PC-3 (cell line): ENCODE data around the gene INAFM2. TPM values are rescaled to one million over a fixed set of nuclear protein-coding genes. Genes with fewer than 3 reads are reported as not detected.

Experiments
- ATAC-seq: fragments of 200-7000 bp; cut with Tn5 transposase; 2 replicates; pipeline ENCODE4 v1.9.1; 2020; ENCODE audit warnings: mild to moderate bottlenecking, moderate library complexity
- BruUV-seq: library from RNA; stranded (reverse); fragments of 400-500 nt; replicated peaks from 2 replicates; lab custom pipeline; 2021; lab: Mats Ljungman, UMichigan
- CTCF ChIA-PET: fragments of 300-600 bp; sonication (Branson Sonifier 250); formaldehyde crosslinking; loops from one replicate; lab custom pipeline; 2022; ENCODE audit warnings: antibody characterized with exemption; lab: Charles Lee
- POLR2A ChIA-PET: fragments of 300-600 bp; sonication (Branson Sonifier 250); formaldehyde crosslinking; loops from one replicate; lab custom pipeline; 2022; ENCODE audit warnings: antibody characterized with exemption; ENCODE audit not compliant: unreplicated experiment; lab: Charles Lee
- DNase-seq: peaks from one replicate; pipeline ENCODE4 v3.0.0-alpha.2; 2015
- H2AFZ ChIP-seq: fragments of 300-600 bp; sonication (generic); 2 replicates; pipeline ENCODE4 v1.6.0; 2016; ENCODE audit warnings: antibody characterized with exemption, low read length
- H3F3A ChIP-seq: fragments of 300-600 bp; sonication (generic); one replicate; pipeline ENCODE4 v1.6.0; 2017; ENCODE audit warnings: antibody characterized with exemption, low read length, control low read depth, mild to moderate bottlenecking; ENCODE audit not compliant: unreplicated experiment
- H3K27ac ChIP-seq: fragments of 300-600 bp; sonication (generic); 2 replicates; pipeline ENCODE4 v1.5.1; 2016; ENCODE audit warnings: mild to moderate bottlenecking, low read length
- H3K27me3 ChIP-seq: fragments of 300-600 bp; sonication (generic); 2 replicates; pipeline ENCODE4 v1.6.1; 2016; ENCODE audit warnings: low read length, mixed read lengths
- H3K36me3 ChIP-seq: fragments of 300-600 bp; sonication (generic); 2 replicates; pipeline ENCODE4 v1.6.1; 2016; ENCODE audit warnings: low read depth, mixed run types, low read length, mixed read lengths
- H3K4me1 ChIP-seq: fragments of 300-600 bp; sonication (generic); 2 replicates; pipeline ENCODE4 v1.5.1; 2016; ENCODE audit warnings: low read length; ENCODE audit not compliant: insufficient read depth
- H3K4me2 ChIP-seq: fragments of 300-600 bp; sonication (generic); 2 replicates; pipeline ENCODE4 v1.6.0; 2016; ENCODE audit warnings: low read length
- H3K4me3 ChIP-seq: fragments of 300-600 bp; sonication (generic); 2 replicates; pipeline ENCODE4 v1.5.1; 2016; ENCODE audit warnings: mild to moderate bottlenecking, low read length, mixed read lengths
- H3K79me2 ChIP-seq: fragments of 300-600 bp; sonication (generic); 2 replicates; pipeline ENCODE4 v1.6.1; 2017; ENCODE audit warnings: low read length, mixed read lengths
- H3K9ac ChIP-seq: fragments of 300-600 bp; sonication (generic); 2 replicates; pipeline ENCODE4 v1.6.0; 2016; ENCODE audit warnings: mild to moderate bottlenecking, low read length
- H3K9me2 ChIP-seq: fragments of 300-600 bp; sonication (generic); replicated peaks from 2 replicates; pipeline ENCODE4 v1.6.1; 2016; ENCODE audit warnings: mixed run types, low read length, mixed read lengths
- H3K9me3 ChIP-seq: fragments of 300-600 bp; sonication (generic); 2 replicates; pipeline ENCODE4 v1.6.1; 2016; ENCODE audit warnings: low read length, mixed read lengths
- H4K20me1 ChIP-seq: fragments of 300-600 bp; sonication (generic); 2 replicates; pipeline ENCODE4 v1.6.1; 2016; ENCODE audit warnings: low read length, mixed read lengths
- EZH2 ChIP-seq: fragments of 300-600 bp; sonication (generic); IDR thresholded peaks from one replicate; pipeline ENCODE4 v1.6.1; 2017; ENCODE audit warnings: antibody characterized with exemption, mild to moderate bottlenecking, low read length; ENCODE audit not compliant: unreplicated experiment
- EZH2phosphoT487 ChIP-seq: fragments of 300-600 bp; sonication (generic); IDR thresholded peaks from 2 replicates; pipeline ENCODE4 v1.6.1; 2018; ENCODE audit warnings: mild to moderate bottlenecking, antibody characterized with exemption, low read length, borderline replicate concordance
- intact Hi-C: fragments of 100-400 bp; cut with micrococcal nuclease; formaldehyde crosslinking; loops from 2 replicates; pipeline ENCODE4 v1.9.0; 2023
- total RNA-seq: library from RNA; depleted of rRNA; stranded (reverse); fragments of >200 nt; gene quantifications from 2 replicates; pipeline ENCODE4 v1.2.3, GENCODE V29; 2014
- TF ChIP-seq, protein P1 (sequence below): fragments of 300-600 bp; sonication (generic); conservative IDR thresholded peaks from 2 replicates; pipeline ENCODE4 v1.5.1; 2017; ENCODE audit warnings: antibody characterized with exemption, low read depth, mild to moderate bottlenecking, low read length

The INAFM2 gene
- total RNA-seq, 1 experiment from 2014 or later: 22.1 TPM

DNA sequence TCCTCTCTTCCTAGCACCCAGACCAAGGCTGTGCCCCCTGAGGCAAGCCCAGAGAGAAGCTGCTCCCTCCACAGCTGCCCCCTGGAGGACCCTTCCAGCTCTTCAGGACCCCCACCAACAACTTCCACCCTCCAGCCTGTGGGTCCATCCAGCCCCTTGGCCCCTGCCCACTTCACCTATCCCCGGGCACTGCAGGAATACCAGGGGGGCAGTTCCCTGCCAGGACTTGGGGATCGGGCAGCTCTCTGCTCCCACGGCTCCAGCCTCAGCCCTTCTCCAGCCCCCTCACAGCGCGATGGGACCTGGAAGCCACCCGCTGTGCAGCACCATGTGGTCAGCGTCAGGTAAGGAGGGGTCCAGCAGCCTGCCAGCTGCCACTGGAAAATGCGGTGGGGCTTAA lies 40.1 kb downstream of the INAFM2 start:
- Histone ChIP-seq H3K4me1 (peaks cover 2% of the 10 kb centered on the region; the same call in 1 of the 2 replicates), H3K36me3 (no peaks in the 10 kb centered on the region), H3K4me3 (no peak overlapping the region), H4K20me1 (no peaks in the 10 kb centered on the region), H3K27ac (no peak overlapping the region), H2AFZ (no peak overlapping the region), H3K79me2 (no peaks in the 10 kb centered on the region), H3K9me3 (no peaks in the 10 kb centered on the region), H3K27me3 (no peaks in the 10 kb centered on the region), H3K4me2 (no peak overlapping the region), H3F3A (no peaks in the 10 kb centered on the region), H3K9ac (no peak overlapping the region), H3K9me2 (no peaks in the 10 kb centered on the region)
- no peak for DNase-seq
- TF ChIP-seq EZH2phosphoT487 (no peak), EZH2 (no peak)
- TF ChIP-seq, protein P1, sequence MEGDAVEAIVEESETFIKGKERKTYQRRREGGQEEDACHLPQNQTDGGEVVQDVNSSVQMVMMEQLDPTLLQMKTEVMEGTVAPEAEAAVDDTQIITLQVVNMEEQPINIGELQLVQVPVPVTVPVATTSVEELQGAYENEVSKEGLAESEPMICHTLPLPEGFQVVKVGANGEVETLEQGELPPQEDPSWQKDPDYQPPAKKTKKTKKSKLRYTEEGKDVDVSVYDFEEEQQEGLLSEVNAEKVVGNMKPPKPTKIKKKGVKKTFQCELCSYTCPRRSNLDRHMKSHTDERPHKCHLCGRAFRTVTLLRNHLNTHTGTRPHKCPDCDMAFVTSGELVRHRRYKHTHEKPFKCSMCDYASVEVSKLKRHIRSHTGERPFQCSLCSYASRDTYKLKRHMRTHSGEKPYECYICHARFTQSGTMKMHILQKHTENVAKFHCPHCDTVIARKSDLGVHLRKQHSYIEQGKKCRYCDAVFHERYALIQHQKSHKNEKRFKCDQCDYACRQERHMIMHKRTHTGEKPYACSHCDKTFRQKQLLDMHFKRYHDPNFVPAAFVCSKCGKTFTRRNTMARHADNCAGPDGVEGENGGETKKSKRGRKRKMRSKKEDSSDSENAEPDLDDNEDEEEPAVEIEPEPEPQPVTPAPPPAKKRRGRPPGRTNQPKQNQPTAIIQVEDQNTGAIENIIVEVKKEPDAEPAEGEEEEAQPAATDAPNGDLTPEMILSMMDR: no peak
- ChIA-PET POLR2A (no interaction called here), CTCF (no interaction called here)
- intact Hi-C loops: no loop called here
- no TSS peak for BruUV-seq
- ATAC-seq: no peak

DNA sequence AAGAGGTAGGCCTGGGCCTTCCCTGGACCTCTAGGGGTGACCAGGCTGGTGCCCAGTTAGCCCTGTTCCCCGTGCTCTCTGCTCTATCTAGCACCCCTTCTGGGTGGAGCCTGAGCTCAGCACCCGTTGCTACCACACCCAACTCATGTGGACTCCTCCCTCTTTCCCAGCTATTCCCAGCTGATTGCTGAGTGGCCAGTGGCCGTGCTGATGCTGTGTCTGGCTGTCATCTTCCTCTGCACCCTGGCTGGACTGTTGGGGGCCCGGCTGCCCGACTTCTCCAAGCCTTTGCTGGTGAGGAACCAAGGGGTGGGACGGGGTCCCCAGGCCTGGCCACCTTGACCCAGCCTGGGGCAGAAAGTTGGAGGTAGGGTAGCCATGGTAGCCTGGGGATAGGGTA lies 40.8 kb downstream of the INAFM2 start:
- POLR2A ChIA-PET: no interaction called here
- Histone ChIP-seq H3K36me3 (no peaks in the 10 kb centered on the region), H2AFZ (no peak overlapping the region), H3K4me2 (no peak overlapping the region), H3K9ac (no peak overlapping the region), H3K9me2 (no peaks in the 10 kb centered on the region), H3K79me2 (no peaks in the 10 kb centered on the region), H3K4me3 (no peak overlapping the region), H3K27me3 (no peaks in the 10 kb centered on the region), H3F3A (no peaks in the 10 kb centered on the region), H3K27ac (no peak overlapping the region), H3K4me1 (no peaks in the 10 kb centered on the region; the same call in 1 of the 2 replicates), H4K20me1 (no peaks in the 10 kb centered on the region), H3K9me3 (no peaks in the 10 kb centered on the region)
- TF ChIP-seq EZH2 (no peak), EZH2phosphoT487 (no peak)
- TF ChIP-seq, protein P1: no peak
- ATAC-seq: no peak
- CTCF ChIA-PET: no interaction called here
- no peak for DNase-seq
- no TSS peak for BruUV-seq
- intact Hi-C loops: no loop called here

DNA sequence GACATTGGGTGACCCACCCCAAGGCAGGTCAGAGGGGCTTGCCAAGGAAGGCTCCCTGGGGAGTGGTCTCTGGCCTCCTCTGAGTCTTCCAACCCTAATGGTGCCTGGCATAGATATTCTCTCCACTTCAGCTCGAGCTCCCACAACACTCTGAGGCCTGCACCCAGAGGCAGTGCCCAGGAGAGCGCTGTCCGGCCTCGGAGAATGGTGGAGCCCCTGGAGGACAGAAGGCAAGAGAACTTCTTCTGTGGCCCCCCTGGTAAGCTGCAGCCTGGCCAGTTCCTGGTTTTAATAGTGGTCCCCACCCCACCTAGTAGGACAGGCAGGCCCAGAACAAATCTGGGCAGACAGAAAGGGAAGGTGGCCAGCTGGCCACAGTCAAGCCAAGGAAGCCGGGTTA lies 41.5 kb downstream of the INAFM2 start:
- H3K4me2 ChIP-seq: no peak overlapping the region
- DNase-seq (no peak), ATAC-seq (no peak)
- no peaks in the 10 kb centered on the region; the same call in 1 of the 2 replicates for H3K4me1 ChIP-seq
- BruUV-seq: no TSS peak
- intact Hi-C loops: no loop called here
- no peaks in the 10 kb centered on the region for H3K79me2 ChIP-seq
- TF ChIP-seq EZH2 (no peak), EZH2phosphoT487 (no peak)
- TF ChIP-seq, protein P1: no peak
- no peaks in the 10 kb centered on the region for H3K27me3 ChIP-seq
- no peak overlapping the region for H3K4me3 ChIP-seq
- H3K36me3 ChIP-seq: no peaks in the 10 kb centered on the region
- no peak overlapping the region for H2AFZ ChIP-seq
- H4K20me1 ChIP-seq: no peaks in the 10 kb centered on the region
- no peak overlapping the region for H3K9ac ChIP-seq
- H3K9me2 ChIP-seq: no peaks in the 10 kb centered on the region
- H3K9me3 ChIP-seq: no peaks in the 10 kb centered on the region
- H3K27ac ChIP-seq: no peak overlapping the region
- ChIA-PET POLR2A (no interaction called here), CTCF (no interaction called here)
- H3F3A ChIP-seq: no peaks in the 10 kb centered on the region
